ENCODE results near the gene SMAD6.

DNA sequence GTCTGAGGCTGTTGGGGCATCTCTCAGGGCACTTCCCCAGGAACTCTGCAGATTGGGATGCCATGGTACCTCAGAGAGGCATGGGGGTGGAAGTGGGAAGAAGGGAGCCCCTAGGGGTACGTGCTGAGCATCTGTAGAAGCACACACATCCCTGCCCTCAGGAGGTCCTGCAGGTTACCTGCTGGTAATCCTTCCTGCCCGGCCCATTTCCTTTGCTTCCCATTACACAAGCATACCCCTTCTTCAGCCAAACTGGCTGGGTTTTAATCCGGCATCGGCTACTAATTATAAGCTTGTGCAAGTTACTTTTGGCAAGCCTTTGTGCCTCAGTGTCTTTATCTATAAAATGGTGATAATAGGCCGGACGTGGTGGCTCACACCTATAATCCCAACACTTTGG lies 3.1 kb upstream of the SMAD6 start:
- TF ChIP-seq, protein P1, sequence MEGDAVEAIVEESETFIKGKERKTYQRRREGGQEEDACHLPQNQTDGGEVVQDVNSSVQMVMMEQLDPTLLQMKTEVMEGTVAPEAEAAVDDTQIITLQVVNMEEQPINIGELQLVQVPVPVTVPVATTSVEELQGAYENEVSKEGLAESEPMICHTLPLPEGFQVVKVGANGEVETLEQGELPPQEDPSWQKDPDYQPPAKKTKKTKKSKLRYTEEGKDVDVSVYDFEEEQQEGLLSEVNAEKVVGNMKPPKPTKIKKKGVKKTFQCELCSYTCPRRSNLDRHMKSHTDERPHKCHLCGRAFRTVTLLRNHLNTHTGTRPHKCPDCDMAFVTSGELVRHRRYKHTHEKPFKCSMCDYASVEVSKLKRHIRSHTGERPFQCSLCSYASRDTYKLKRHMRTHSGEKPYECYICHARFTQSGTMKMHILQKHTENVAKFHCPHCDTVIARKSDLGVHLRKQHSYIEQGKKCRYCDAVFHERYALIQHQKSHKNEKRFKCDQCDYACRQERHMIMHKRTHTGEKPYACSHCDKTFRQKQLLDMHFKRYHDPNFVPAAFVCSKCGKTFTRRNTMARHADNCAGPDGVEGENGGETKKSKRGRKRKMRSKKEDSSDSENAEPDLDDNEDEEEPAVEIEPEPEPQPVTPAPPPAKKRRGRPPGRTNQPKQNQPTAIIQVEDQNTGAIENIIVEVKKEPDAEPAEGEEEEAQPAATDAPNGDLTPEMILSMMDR (IDR thresholded peaks at IDR 0.05; ENCODE audit: low read length): no peak
- TF ChIP-seq EZH2 (optimal IDR thresholded peaks at IDR 0.05; ENCODE audit: low read depth, low read length) (no peak), EZH2phosphoT487 (IDR thresholded peaks at IDR 0.05; ENCODE audit: low read length) (no peak)

Measured in MM.1S (cell line).